Fibroblast of pulmonary artery (primary cell): ENCODE measurements around the gene SLC38A1.

Experiments used
- DNase-seq: peaks from one replicate; pipeline ENCODE4 v3.0.0-alpha.2; 2010; ENCODE audit warnings: low read depth
- H3K4me3 ChIP-seq: replicated peaks from 2 replicates; pipeline ENCODE4 v1.5.1; 2011; ENCODE audit warnings: low read depth, mild to moderate bottlenecking, control low read depth, low read length, moderate library complexity
- TF ChIP-seq, protein P1 (sequence below): IDR thresholded peaks from 2 replicates; pipeline ENCODE4 v1.5.1; 2011; ENCODE audit warnings: mild to moderate bottlenecking, control low read depth, low read length, inconsistent platforms; ENCODE audit errors: missing control alignments

The SLC38A1 gene

DNA sequence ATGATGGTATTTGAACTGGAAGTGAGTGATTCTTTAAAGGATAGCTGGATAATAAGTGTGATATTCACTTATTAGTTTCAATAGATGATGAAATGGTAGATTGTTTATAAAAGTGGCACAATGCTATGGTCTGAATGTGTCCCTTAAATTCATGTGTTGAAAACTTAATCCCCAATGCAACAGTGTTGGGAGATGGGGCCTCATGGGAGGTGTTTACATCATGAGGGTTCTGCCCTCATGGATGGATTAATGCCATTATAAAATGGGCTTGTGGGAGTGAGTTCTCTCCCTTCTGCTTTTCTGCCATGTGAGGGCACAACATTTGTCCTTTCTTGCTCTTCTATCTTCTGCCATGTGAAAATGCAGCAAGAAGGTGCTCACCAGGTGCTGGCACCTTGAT is 134.0 kb downstream of the SLC38A1 start:
- TF ChIP-seq, protein P1, sequence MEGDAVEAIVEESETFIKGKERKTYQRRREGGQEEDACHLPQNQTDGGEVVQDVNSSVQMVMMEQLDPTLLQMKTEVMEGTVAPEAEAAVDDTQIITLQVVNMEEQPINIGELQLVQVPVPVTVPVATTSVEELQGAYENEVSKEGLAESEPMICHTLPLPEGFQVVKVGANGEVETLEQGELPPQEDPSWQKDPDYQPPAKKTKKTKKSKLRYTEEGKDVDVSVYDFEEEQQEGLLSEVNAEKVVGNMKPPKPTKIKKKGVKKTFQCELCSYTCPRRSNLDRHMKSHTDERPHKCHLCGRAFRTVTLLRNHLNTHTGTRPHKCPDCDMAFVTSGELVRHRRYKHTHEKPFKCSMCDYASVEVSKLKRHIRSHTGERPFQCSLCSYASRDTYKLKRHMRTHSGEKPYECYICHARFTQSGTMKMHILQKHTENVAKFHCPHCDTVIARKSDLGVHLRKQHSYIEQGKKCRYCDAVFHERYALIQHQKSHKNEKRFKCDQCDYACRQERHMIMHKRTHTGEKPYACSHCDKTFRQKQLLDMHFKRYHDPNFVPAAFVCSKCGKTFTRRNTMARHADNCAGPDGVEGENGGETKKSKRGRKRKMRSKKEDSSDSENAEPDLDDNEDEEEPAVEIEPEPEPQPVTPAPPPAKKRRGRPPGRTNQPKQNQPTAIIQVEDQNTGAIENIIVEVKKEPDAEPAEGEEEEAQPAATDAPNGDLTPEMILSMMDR: no peak
- H3K4me3 ChIP-seq: no peak overlapping the region
- no peak for DNase-seq

DNA sequence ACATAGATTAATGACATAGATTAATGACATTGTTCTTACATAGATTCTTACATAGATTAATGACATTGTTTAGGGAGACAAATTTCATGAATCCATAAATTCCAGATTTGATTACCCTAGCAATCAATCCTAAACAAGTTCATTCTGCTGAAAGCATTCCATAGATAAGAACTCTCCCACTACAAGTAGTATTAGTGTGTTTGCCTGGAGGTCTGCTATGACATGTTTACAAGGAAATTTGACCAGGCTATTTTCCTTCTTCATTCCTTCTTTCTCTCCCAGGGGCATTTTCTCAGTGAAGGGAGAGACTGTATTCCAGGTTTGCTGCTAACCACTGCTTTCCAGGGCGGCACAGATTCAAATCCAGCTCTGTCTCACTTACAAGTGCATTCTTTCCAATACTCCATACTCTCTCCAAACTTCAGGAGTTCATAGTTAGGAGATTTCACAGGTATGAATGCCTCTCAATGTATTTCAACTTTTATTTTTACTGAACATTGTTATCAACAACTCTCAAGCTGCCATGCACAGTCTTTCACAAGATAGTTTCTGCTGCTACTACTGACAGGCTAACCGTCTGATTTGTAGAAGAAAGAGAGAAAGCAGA is 134.5 kb downstream of the SLC38A1 start:
- TF ChIP-seq, protein P1: no peak
- DNase-seq: no peak

DNA sequence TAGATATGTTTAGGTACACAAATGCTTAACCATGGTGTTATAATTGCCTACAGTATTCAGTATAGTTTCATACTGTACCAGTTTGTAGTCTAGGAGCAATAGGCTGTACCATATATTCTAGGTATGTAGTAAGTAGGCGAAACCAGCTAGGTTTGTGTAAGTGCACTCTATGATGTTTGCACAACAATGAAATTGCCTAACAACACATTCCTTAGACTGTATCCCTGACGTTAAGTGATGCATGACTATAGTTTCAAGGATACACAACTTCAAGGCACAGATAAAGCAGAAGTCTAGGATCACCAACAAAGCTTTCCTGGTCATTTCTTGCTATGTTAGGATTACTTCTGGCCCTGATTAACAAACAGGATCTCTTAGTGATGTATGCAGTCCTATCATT is 135.1 kb downstream of the SLC38A1 start:
- no peak overlapping the region for H3K4me3 ChIP-seq
- DNase-seq: peak; percentile 49
- TF ChIP-seq, protein P1: no peak

More for the DNA sequence above, 134.5 kb downstream of the SLC38A1 start:
- H3K4me3 ChIP-seq: no peak overlapping the region
